Coronary artery (tissue), 2 donors: ENCODE data around the gene APBB2.
"Not testable (repeated sequence)": the region's sequence is repeated elsewhere in the genome, so short reads cannot be mapped to it uniquely, and the experiment has no call there.

Experiments used
- DNase-seq: peaks from one replicate; pipeline ENCODE4 v3.0.0-alpha.2; 2017; ENCODE audit warnings: low spot score
- H3K27ac ChIP-seq, 2 donors: fragments of 200-600 bp; sonication (generic); one replicate each; pipeline ENCODE4 v1.5.1; 2016 to 2019
- H3K4me3 ChIP-seq: fragments of 200-600 bp; sonication (generic); 2 replicates; pipeline ENCODE4 v1.5.1; 2016; ENCODE audit warnings: mild to moderate bottlenecking, moderate library complexity
- CTCF ChIP-seq: fragments of 200-600 bp; sonication (generic); IDR thresholded peaks from one replicate; pipeline ENCODE4 v1.5.1; 2019; ENCODE audit warnings: antibody characterized with exemption

The APBB2 gene

DNA sequence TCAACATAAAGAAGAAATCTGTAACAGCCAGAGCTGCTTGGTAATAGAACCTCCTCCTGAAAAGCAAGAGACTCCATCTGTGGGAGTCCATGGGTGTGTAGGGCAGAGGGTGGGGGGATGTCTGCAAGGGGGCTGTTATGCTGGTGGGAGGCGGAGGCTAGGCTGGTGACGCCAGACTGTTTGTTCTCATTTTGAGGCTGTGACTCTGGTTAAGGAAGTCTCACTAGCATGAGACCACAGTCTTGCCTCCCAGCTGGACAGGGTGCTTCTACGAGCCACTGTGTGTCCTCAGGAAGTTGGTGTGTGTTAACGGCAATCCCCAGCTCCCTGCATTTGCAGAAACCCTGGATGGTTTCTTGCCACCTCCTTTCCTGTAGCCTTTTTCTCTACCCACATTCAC, 384.8 kb downstream of the APBB2 start:
- Histone ChIP-seq H3K4me3 (no peak overlapping the region), H3K27ac (no peak overlapping the region)
- DNase-seq: no peak
- TF ChIP-seq CTCF: no peak

DNA sequence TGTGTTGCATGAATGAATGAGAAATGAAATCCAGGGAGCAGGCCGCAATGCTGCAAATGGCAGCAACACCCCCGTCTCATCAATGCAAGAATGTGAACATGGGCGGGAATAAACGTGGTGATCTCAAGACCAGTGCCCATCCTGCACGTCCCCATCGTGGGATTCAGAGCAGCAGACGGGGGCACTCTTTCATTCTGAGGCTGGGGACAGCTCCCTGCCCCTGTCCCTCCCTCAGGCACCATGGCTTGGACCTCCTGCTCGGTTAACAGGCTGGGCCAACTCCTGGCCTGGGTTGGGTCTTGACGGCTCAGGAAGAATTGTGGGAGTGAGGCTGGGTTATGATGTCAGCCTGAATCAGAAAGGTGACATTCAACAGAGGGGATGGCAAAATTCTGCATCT, 385.7 kb downstream of the APBB2 start:
- Histone ChIP-seq H3K4me3 (no peak overlapping the region), H3K27ac (no peak overlapping the region)
- DNase-seq: no peak
- TF ChIP-seq CTCF: no peak

DNA sequence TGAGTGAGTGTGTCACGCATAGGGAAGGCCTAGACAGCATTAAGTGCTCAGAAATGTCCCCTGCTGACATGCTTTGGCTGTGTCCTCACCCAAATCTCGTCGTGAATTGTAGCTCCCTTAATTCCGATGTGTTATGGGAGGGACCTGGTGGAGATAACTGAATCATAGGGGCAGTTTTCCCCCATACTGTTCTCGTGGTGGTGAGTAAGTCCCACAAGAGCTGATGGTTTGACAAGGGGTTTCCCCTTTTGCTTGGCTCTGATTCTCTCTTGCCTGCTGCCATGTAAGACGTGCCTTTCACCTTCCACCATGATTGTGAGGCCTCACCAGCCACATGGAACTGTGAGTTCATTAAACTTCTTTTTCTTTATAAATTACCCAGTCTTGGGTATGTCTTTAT, 386.6 kb downstream of the APBB2 start:
- TF ChIP-seq CTCF: no peak
- H3K27ac ChIP-seq: no peak overlapping the region
- H3K4me3 ChIP-seq: no peak overlapping the region
- DNase-seq: no peak

- no peak for TF ChIP-seq CTCF
- no peak overlapping the region for H3K27ac ChIP-seq
- DNase-seq: no peak
- H3K4me3 ChIP-seq: no peak overlapping the region
Measured at GRCh38 chr4:40826821-40827220, 387.5 kb downstream of the APBB2 start.

DNA sequence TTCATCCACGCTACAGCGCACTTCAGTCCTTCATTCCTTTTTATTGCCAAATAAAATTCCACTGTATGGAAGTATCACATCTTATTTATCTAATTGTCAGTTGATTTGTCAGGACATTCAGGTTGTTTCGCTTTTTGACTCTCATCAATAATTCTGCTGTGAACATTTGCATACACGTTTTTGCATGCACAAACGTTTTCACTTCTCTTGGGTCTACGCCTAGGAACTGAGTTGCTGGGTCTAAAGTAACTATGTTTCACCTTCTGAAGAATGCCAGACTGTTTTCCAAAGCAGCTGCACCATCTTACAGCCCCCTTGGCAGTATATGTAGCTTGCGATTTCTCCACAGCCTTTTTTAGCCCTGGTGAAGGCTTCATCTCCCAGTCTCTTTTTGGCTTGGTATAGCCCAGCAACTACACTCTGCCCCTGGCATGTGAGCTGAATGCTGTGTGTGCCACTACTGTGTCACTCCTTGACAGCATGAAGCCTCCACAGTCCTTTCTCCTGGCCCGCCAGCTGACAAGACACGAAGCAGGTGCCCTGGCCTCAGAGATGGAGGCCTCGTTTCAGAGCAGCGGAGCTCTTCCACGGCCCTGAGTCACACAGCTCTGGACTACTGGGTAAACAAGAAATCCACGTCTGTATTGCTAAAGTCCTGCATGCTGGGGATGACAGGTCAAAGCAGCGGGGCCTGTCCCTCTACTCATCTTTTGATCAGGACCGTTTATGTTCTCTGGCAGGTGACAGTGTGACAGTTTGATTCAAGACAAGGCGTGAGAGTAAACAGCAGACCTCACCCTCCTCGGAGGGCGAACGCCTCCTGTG, 389.1 kb downstream of the APBB2 start:
- H3K4me3 ChIP-seq: no peak overlapping the region
- no peak overlapping the region for H3K27ac ChIP-seq
- no peak for TF ChIP-seq CTCF
- no peak for DNase-seq

GRCh38 chr4:40822420-40823166, 391.7 kb downstream of the APBB2 start:
- no peak overlapping the region for H3K4me3 ChIP-seq
- DNase-seq: no peak
- H3K27ac ChIP-seq: no peak overlapping the region
- no peak for TF ChIP-seq CTCF

DNA sequence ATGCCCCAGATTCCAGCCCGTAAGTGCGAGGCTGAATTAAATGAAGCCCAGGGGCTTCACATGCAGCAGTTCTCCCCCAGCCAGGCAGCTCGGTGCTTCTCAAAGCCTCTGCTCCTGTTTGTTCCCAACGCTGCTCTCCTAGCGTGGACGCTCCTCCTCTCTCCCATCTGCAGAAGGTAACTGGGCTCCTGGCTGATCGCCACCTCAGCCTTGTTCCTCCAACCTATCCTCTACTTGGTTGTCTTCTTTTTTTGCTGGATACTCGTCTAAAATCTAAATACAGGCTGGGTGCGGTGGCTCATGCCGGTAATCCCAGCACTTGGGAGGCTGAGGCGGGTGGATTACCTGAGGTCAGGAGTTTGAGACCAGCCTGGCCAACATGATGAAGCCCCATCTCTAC, 394.2 kb downstream of the APBB2 start:
- H3K4me3 ChIP-seq: no peak overlapping the region
- DNase-seq: no peak
- no peak for TF ChIP-seq CTCF
- no peak overlapping the region for H3K27ac ChIP-seq

DNA sequence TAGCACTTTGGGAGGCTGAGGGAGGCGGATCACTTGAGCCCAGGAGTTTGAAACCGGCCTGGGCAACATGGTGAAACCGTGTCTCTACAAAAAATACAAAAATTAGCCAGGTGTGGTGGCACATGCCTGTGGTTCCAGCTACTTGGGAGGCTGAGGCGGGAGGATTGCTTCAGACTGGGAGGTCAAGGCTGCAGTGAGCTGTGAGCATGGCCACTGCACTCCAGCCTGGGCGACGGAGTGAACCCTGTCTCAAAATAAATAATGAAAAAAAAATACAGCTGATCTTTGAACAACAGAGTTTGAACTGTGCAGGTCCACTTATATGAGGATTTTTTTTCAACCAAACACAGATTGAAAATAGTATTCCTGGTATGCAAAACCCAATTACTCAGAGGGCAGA, 397.2 kb downstream of the APBB2 start:
- not testable (repeated sequence) for H3K27ac ChIP-seq, DNase-seq, H3K4me3 ChIP-seq
